Measurements from ENCODE around the gene PROCR. TPM values are rescaled to one million over a fixed set of nuclear protein-coding genes. Genes with fewer than 3 reads are reported as not detected.
"Not testable (repeated sequence)": the region's sequence is repeated elsewhere in the genome, so short reads cannot be mapped to it uniquely, and the experiment has no call there.

PROCR gene
- total and polyA plus RNA-seq, 10 of the 15 experiments (the other 5 are each of a cell fraction or from before 2014, with no cell fraction given), result 0.12 to 0.78 (median 0.35) TPM; not detected in 2

- POLR2A ChIA-PET, result interaction anchor here (0.6 kb wide), 1 partner anchor 49 kb away, joined by 3 read pairs; no protein-coding TSS in a partner anchor
- ATAC-seq; H3K4me1 ChIP-seq (ENCODE audit: control insufficient read depth, insufficient read depth, low read length); intact Hi-C loops (cut with micrococcal nuclease; ENCODE audit: unreplicated experiment); H3K79me2 ChIP-seq (ENCODE audit: control insufficient read depth, insufficient read depth, low read length); SMC1A ChIA-PET (ENCODE audit: uncharacterized antibody, unreplicated experiment); H3K27me3 ChIP-seq (replicated peaks in 1 of 2; ENCODE audit: control insufficient read depth in 2 of 2, insufficient read depth in 2 of 2, low read length in 1 of 2); RAD21 ChIA-PET (ENCODE audit: unreplicated experiment); H4K20me1 ChIP-seq (ENCODE audit: control insufficient read depth, insufficient read depth); in situ Hi-C loops (cut with MboI); DNase-seq (ENCODE audit: low read depth, low spot score); FAIRE-seq; H3K4me3 ChIP-seq; H2AFZ ChIP-seq (ENCODE audit: control insufficient read depth, low read depth, low read length); BruUV-seq (replicated peaks); H3K9me3 ChIP-seq (replicated peaks; ENCODE audit: control insufficient read depth, insufficient read depth, low read length); H3K9ac ChIP-seq (ENCODE audit: control insufficient read depth, insufficient read depth, low read length); H3K4me2 ChIP-seq (ENCODE audit: control insufficient read depth, insufficient read depth); H3K36me3 ChIP-seq (ENCODE audit: control insufficient read depth in 2 of 2, insufficient read depth in 2 of 2, low read length in 1 of 2); H3K27ac ChIP-seq (ENCODE audit: control insufficient read depth, insufficient read depth): not testable (repeated sequence)
- WGBS (ENCODE audit: insufficient coverage, insufficient replicate concordance, low lambda C conversion rate, missing lambda C conversion rate), result 73% methylated on average over 5 of the region's 5 CpGs
- CTCF ChIA-PET, result interaction anchor here (1.6 kb wide), 1 partner anchor 16 kb away, joined by 4 read pairs; no protein-coding TSS in a partner anchor
Measured at GRCh38 chr20:35160341-35160740, 11.5 kb upstream of the PROCR start.

GRCh38 chr20:35164531-35164930, 7.3 kb upstream of the PROCR start:
- H3K4me2 ChIP-seq (ENCODE audit: control insufficient read depth, insufficient read depth); DNase-seq (ENCODE audit: low read depth, low spot score); H3K4me3 ChIP-seq; H3K4me1 ChIP-seq (ENCODE audit: control insufficient read depth, insufficient read depth, low read length); intact Hi-C loops (cut with micrococcal nuclease; ENCODE audit: unreplicated experiment); in situ Hi-C loops (cut with MboI); BruUV-seq (replicated peaks); POLR2A ChIA-PET; H4K20me1 ChIP-seq (ENCODE audit: control insufficient read depth, insufficient read depth); ATAC-seq; H3K27me3 ChIP-seq (replicated peaks in 1 of 2; ENCODE audit: control insufficient read depth in 2 of 2, insufficient read depth in 2 of 2, low read length in 1 of 2); SMC1A ChIA-PET (ENCODE audit: uncharacterized antibody, unreplicated experiment); H2AFZ ChIP-seq (ENCODE audit: control insufficient read depth, low read depth, low read length); H3K36me3 ChIP-seq (ENCODE audit: control insufficient read depth in 2 of 2, insufficient read depth in 2 of 2, low read length in 1 of 2); H3K9me3 ChIP-seq (replicated peaks; ENCODE audit: control insufficient read depth, insufficient read depth, low read length); H3K9ac ChIP-seq (ENCODE audit: control insufficient read depth, insufficient read depth, low read length); RAD21 ChIA-PET (ENCODE audit: unreplicated experiment); H3K27ac ChIP-seq (ENCODE audit: control insufficient read depth, insufficient read depth); H3K79me2 ChIP-seq (ENCODE audit: control insufficient read depth, insufficient read depth, low read length); FAIRE-seq: not testable (repeated sequence)
- CTCF ChIA-PET, result interaction anchor here (1.0 to 1.1 kb wide), 2 partner anchors 20 to 45 kb away, joined by 3 to 4 read pairs; no protein-coding TSS in a partner anchor

Measured in GM12878 (cell line).